A549 (cell line): Measurements from ENCODE around the gene SCGB1A1.

Experiments
- CHD4 ChIP-seq: fragments of 200-600 bp; sonication (generic); IDR thresholded peaks from 2 replicates; pipeline ENCODE4 v1.6.1; 2016; ENCODE audit warnings: antibody characterized with exemption, mild to moderate bottlenecking, borderline replicate concordance
- EHMT2 ChIP-seq: fragments of 200-600 bp; sonication (generic); IDR thresholded peaks from 2 replicates; pipeline ENCODE4 v1.6.1; 2016; ENCODE audit warnings: antibody characterized with exemption, low read depth, mild to moderate bottlenecking, moderate library complexity
- EP300 ChIP-seq, 2 experiments: fragments of >200 bp; sonication (Bioruptor Twin); formaldehyde crosslinking; IDR thresholded peaks; 2 replicates in 1 of 2; 3 replicates in 1 of 2; pipeline ENCODE4 v1.6.1; 2016 to 2017
- JUNB ChIP-seq: fragments of >200 bp; sonication (Bioruptor Twin); formaldehyde crosslinking; IDR thresholded peaks from 2 replicates; pipeline ENCODE4 v1.6.1; 2016
- MYC ChIP-seq: IDR thresholded peaks from 2 replicates; pipeline ENCODE4 v1.6.1; 2012; ENCODE audit warnings: mild to moderate bottlenecking, inconsistent platforms, low read length, improper control_type of control experiment, borderline replicate concordance
- POLR2A ChIP-seq: IDR thresholded peaks from 2 replicates; pipeline ENCODE4 v1.6.1; 2012; ENCODE audit warnings: mild to moderate bottlenecking, low read length
- TF ChIP-seq, protein P1 (sequence below): IDR thresholded peaks from 2 replicates; pipeline ENCODE4 v1.6.1; 2012
- TF ChIP-seq, protein P2 (sequence below): fragments of >200 bp; sonication (Bioruptor Twin); formaldehyde crosslinking; IDR thresholded peaks from 3 replicates; pipeline ENCODE4 v1.5.1; 2016
- TF ChIP-seq, protein P3 (sequence below): fragments of 200-600 bp; sonication (generic); IDR thresholded peaks from 2 replicates; pipeline ENCODE4 v1.6.1; 2016; ENCODE audit warnings: antibody characterized with exemption, mild to moderate bottlenecking, moderate library complexity
- TF ChIP-seq, protein P4 (sequence below): fragments of 450-650 bp; IDR thresholded peaks from 2 replicates; pipeline ENCODE4 v1.6.1; 2014; ENCODE audit warnings: antibody characterized with exemption

DNA sequence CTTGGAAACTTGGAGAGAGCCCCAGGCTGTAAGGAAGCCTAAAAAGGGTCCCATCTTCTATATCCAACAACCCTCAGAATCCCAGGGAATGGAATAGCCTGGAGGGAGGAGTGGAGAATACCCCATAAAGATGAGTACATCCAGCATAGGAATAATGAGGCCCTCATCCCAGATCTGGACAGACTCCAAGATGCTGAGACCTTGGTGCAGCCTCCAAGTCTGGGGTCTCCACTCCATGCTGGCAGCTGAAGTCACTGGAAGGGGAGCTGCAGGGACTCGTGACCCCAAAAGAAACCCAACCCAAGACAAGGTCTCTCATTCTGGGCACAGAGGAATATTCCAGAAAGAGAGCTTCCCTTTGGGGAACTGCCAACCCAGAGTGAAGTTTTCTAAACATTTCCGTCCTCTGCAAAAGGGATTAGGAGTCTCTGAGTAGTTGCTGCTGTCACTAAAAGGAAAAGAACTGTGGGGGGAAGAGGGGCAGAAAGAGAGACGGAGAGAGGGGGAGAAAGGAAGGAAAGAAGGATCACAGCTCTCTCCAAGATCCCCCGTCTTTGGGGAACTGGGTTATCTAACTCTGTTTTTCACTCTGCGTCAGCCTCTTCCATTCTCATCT lies 589 bp downstream of the SCGB1A1 start:
- TF ChIP-seq, protein P1, sequence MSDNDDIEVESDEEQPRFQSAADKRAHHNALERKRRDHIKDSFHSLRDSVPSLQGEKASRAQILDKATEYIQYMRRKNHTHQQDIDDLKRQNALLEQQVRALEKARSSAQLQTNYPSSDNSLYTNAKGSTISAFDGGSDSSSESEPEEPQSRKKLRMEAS, result no peak
- TF ChIP-seq, protein P2, sequence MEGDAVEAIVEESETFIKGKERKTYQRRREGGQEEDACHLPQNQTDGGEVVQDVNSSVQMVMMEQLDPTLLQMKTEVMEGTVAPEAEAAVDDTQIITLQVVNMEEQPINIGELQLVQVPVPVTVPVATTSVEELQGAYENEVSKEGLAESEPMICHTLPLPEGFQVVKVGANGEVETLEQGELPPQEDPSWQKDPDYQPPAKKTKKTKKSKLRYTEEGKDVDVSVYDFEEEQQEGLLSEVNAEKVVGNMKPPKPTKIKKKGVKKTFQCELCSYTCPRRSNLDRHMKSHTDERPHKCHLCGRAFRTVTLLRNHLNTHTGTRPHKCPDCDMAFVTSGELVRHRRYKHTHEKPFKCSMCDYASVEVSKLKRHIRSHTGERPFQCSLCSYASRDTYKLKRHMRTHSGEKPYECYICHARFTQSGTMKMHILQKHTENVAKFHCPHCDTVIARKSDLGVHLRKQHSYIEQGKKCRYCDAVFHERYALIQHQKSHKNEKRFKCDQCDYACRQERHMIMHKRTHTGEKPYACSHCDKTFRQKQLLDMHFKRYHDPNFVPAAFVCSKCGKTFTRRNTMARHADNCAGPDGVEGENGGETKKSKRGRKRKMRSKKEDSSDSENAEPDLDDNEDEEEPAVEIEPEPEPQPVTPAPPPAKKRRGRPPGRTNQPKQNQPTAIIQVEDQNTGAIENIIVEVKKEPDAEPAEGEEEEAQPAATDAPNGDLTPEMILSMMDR, result no peak
- TF ChIP-seq POLR2A (no peak), EP300 (IDR thresholded peaks at IDR 0.05) (no peak), CHD4 (no peak), EHMT2 (no peak), JUNB (no peak), MYC (no peak)
- TF ChIP-seq, protein P3, sequence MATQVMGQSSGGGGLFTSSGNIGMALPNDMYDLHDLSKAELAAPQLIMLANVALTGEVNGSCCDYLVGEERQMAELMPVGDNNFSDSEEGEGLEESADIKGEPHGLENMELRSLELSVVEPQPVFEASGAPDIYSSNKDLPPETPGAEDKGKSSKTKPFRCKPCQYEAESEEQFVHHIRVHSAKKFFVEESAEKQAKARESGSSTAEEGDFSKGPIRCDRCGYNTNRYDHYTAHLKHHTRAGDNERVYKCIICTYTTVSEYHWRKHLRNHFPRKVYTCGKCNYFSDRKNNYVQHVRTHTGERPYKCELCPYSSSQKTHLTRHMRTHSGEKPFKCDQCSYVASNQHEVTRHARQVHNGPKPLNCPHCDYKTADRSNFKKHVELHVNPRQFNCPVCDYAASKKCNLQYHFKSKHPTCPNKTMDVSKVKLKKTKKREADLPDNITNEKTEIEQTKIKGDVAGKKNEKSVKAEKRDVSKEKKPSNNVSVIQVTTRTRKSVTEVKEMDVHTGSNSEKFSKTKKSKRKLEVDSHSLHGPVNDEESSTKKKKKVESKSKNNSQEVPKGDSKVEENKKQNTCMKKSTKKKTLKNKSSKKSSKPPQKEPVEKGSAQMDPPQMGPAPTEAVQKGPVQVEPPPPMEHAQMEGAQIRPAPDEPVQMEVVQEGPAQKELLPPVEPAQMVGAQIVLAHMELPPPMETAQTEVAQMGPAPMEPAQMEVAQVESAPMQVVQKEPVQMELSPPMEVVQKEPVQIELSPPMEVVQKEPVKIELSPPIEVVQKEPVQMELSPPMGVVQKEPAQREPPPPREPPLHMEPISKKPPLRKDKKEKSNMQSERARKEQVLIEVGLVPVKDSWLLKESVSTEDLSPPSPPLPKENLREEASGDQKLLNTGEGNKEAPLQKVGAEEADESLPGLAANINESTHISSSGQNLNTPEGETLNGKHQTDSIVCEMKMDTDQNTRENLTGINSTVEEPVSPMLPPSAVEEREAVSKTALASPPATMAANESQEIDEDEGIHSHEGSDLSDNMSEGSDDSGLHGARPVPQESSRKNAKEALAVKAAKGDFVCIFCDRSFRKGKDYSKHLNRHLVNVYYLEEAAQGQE, result no peak
- TF ChIP-seq, protein P4, sequence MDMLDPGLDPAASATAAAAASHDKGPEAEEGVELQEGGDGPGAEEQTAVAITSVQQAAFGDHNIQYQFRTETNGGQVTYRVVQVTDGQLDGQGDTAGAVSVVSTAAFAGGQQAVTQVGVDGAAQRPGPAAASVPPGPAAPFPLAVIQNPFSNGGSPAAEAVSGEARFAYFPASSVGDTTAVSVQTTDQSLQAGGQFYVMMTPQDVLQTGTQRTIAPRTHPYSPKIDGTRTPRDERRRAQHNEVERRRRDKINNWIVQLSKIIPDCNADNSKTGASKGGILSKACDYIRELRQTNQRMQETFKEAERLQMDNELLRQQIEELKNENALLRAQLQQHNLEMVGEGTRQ, result no peak
